ENCODE measurements around the gene MUC12.
"Not testable (repeated sequence)": the region's sequence is repeated elsewhere in the genome, so short reads cannot be mapped to it uniquely, and the experiment has no call there.

MUC12 gene

GRCh38 chr7:101064176-101064550 is 94.8 kb downstream of the MUC12 start:
- H3K4me3 ChIP-seq (ENCODE audit: extremely low read depth, insufficient read depth, low read length, poor library complexity, severe bottlenecking); H3K27ac ChIP-seq (ENCODE audit: low read depth, low read length, severe bottlenecking); H3K9me3 ChIP-seq (ENCODE audit: control insufficient read depth, low read length); H3K36me3 ChIP-seq (ENCODE audit: control insufficient read depth, insufficient read depth, low read length); H3K4me1 ChIP-seq (ENCODE audit: control insufficient read depth, insufficient read depth, low read length, poor library complexity, severe bottlenecking): not testable (repeated sequence)
- WGBS, 2 experiments (ENCODE audit: insufficient coverage in 2 of 2) = 78 to 91% methylated on average over 8 to 9 of the region's 9 CpGs

GRCh38 chr7:101065162-101065561 is 95.8 kb downstream of the MUC12 start:
- not testable (repeated sequence) for H3K9me3 ChIP-seq (ENCODE audit: control insufficient read depth, low read length)
- WGBS, 2 experiments (ENCODE audit: insufficient coverage in 2 of 2) = 82 to 86% methylated on average over 2 of the region's 3 CpGs

GRCh38 chr7:101066141-101066832 is 96.9 kb downstream of the MUC12 start:
- H3K27ac ChIP-seq (ENCODE audit: low read depth, low read length, severe bottlenecking) = no peak overlapping the region
- H3K4me3 ChIP-seq (ENCODE audit: extremely low read depth, insufficient read depth, low read length, poor library complexity, severe bottlenecking) = no peak overlapping the region
- no peaks in the 10 kb centered on the region for H3K9me3 ChIP-seq (ENCODE audit: control insufficient read depth, low read length)
- peaks cover 6% of the 10 kb centered on the region for H3K4me1 ChIP-seq (ENCODE audit: control insufficient read depth, insufficient read depth, low read length, poor library complexity, severe bottlenecking)
- H3K36me3 ChIP-seq (ENCODE audit: control insufficient read depth, insufficient read depth, low read length) = no peaks in the 10 kb centered on the region
- WGBS, 2 experiments (ENCODE audit: insufficient coverage in 2 of 2) = 63 to 64% methylated on average over 13 of the region's 15 CpGs

More at GRCh38 chr7:101065162-101065561, 95.8 kb downstream of the MUC12 start:
- not testable (repeated sequence) for H3K27ac ChIP-seq (ENCODE audit: low read depth, low read length, severe bottlenecking); H3K36me3 ChIP-seq (ENCODE audit: control insufficient read depth, insufficient read depth, low read length); H3K4me1 ChIP-seq (ENCODE audit: control insufficient read depth, insufficient read depth, low read length, poor library complexity, severe bottlenecking); H3K4me3 ChIP-seq (ENCODE audit: extremely low read depth, insufficient read depth, low read length, poor library complexity, severe bottlenecking)

GRCh38 chr7:101066833-101067177 is 97.4 kb downstream of the MUC12 start:
- no peak overlapping the region for H3K27ac ChIP-seq (ENCODE audit: low read depth, low read length, severe bottlenecking)
- no peaks in the 10 kb centered on the region for H3K9me3 ChIP-seq (ENCODE audit: control insufficient read depth, low read length)
- 48 to 58% methylated on average over 7 of the region's 7 CpGs for WGBS, 2 experiments (ENCODE audit: insufficient coverage in 2 of 2)
- no peak overlapping the region for H3K4me3 ChIP-seq (ENCODE audit: extremely low read depth, insufficient read depth, low read length, poor library complexity, severe bottlenecking)
- H3K36me3 ChIP-seq (ENCODE audit: control insufficient read depth, insufficient read depth, low read length) = no peaks in the 10 kb centered on the region
- H3K4me1 ChIP-seq (ENCODE audit: control insufficient read depth, insufficient read depth, low read length, poor library complexity, severe bottlenecking) = peaks cover 6% of the 10 kb centered on the region

GRCh38 chr7:101068401-101068800 is 99.0 kb downstream of the MUC12 start:
- H3K9me3 ChIP-seq (ENCODE audit: control insufficient read depth, low read length) = no peaks in the 10 kb centered on the region
- H3K36me3 ChIP-seq (ENCODE audit: control insufficient read depth, insufficient read depth, low read length) = no peaks in the 10 kb centered on the region
- no peak overlapping the region for H3K27ac ChIP-seq (ENCODE audit: low read depth, low read length, severe bottlenecking)
- WGBS, 2 experiments (ENCODE audit: insufficient coverage in 2 of 2) = 92 to 94% methylated on average over 9 to 10 of the region's 10 CpGs
- peaks cover 6% of the 10 kb centered on the region for H3K4me1 ChIP-seq (ENCODE audit: control insufficient read depth, insufficient read depth, low read length, poor library complexity, severe bottlenecking)
- H3K4me3 ChIP-seq (ENCODE audit: extremely low read depth, insufficient read depth, low read length, poor library complexity, severe bottlenecking) = no peak overlapping the region

All from mesodermal cell (in vitro differentiated cells).